Neural progenitor cell (in vitro differentiated cells): ENCODE data around the gene MDGA2.

Source experiments
- EZH2 ChIP-seq: fragments of 200-600 bp; sonication (generic); IDR thresholded peaks from 2 replicates; pipeline ENCODE4 v1.6.1; 2017; ENCODE audit warnings: antibody characterized with exemption, mild to moderate bottlenecking, moderate library complexity
- EZH2phosphoT487 ChIP-seq: fragments of 200-600 bp; sonication (generic); IDR thresholded peaks from 2 replicates; pipeline ENCODE4 v1.6.1; 2017; ENCODE audit warnings: antibody characterized with exemption
- TF ChIP-seq, protein P1 (sequence below): fragments of 200-600 bp; sonication (generic); IDR thresholded peaks from 2 replicates; pipeline ENCODE4 v1.5.1; 2017; ENCODE audit warnings: antibody characterized with exemption, mild to moderate bottlenecking

DNA sequence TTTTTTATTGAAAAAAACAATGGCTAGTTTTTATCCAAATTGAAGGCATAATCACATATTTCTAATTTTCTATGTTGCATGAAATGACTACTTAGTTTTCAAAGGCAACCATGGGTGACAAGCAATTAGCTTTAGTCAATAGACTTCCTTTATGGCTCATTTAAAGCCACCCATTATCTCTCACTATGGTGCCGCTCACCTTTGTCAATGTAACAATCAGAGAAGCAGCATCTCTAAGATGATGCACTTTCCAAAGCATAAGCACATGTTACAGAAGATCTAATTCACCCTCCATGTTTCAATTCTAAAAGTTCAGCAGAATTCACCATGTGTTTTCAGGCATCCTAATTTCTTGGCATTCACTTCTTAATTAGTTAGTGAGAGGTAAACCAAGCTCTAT, 857.3 kb downstream of the MDGA2 start:
- TF ChIP-seq EZH2 (no peak), EZH2phosphoT487 (peak; percentile 88)
- TF ChIP-seq, protein P1, sequence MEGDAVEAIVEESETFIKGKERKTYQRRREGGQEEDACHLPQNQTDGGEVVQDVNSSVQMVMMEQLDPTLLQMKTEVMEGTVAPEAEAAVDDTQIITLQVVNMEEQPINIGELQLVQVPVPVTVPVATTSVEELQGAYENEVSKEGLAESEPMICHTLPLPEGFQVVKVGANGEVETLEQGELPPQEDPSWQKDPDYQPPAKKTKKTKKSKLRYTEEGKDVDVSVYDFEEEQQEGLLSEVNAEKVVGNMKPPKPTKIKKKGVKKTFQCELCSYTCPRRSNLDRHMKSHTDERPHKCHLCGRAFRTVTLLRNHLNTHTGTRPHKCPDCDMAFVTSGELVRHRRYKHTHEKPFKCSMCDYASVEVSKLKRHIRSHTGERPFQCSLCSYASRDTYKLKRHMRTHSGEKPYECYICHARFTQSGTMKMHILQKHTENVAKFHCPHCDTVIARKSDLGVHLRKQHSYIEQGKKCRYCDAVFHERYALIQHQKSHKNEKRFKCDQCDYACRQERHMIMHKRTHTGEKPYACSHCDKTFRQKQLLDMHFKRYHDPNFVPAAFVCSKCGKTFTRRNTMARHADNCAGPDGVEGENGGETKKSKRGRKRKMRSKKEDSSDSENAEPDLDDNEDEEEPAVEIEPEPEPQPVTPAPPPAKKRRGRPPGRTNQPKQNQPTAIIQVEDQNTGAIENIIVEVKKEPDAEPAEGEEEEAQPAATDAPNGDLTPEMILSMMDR: no peak
